Gastroesophageal sphincter (tissue), 4 donors: ENCODE measurements around the gene UPK2. TPM values are rescaled to one million over a fixed set of nuclear protein-coding genes. Genes with fewer than 3 reads are reported as not detected.
A peak's percentile ranks its signal among the peaks of the same experiment; 100 is the strongest.

Source experiments
- ATAC-seq: fragments of 150-250 bp; one replicate; pipeline ENCODE4 v1.9.1; 2016; ENCODE audit warnings: mild to moderate bottlenecking, moderate library complexity
- H3K27ac ChIP-seq, 4 donors: fragments of 200-600 bp; sonication (generic) in 3 of 4; 1 replicate in 3 of 4; 2 replicates in 1 of 4; pipeline ENCODE4 v1.5.1; 2016 to 2019
- H3K27me3 ChIP-seq: fragments of 200-600 bp; sonication (generic); one replicate; pipeline ENCODE4 v1.5.1; 2019
- H3K36me3 ChIP-seq, 2 donors: fragments of 200-600 bp; sonication (generic); one replicate each; pipeline ENCODE4 v1.5.1; 2019; ENCODE audit warnings: control low read depth in 1 of 2
- H3K4me1 ChIP-seq, 3 donors: fragments of 200-600 bp; sonication (generic); 1 replicate in 2 of 3; 2 replicates in 1 of 3; pipeline ENCODE4 v1.5.1; 2016 to 2019; ENCODE audit warnings: control low read depth in 2 of 3
- H3K4me3 ChIP-seq, 2 donors: fragments of 200-600 bp; sonication (generic); one replicate each; pipeline ENCODE4 v1.5.1; 2019; ENCODE audit warnings: mild to moderate bottlenecking in 1 of 2, moderate library complexity in 1 of 2
- H3K9me3 ChIP-seq, 3 donors: fragments of 200-600 bp; sonication (generic); one replicate each; pipeline ENCODE4 v1.5.1; 2017 to 2019; ENCODE audit warnings: control low read depth in 2 of 3
- EP300 ChIP-seq: sonication (generic); formaldehyde crosslinking; IDR thresholded peaks from one replicate; pipeline ENCODE4 v1.6.1; 2017; ENCODE audit warnings: antibody characterized with exemption, mild to moderate bottlenecking
- POLR2A ChIP-seq, 2 donors: fragments of 450-650 bp; IDR thresholded peaks; one replicate each; pipeline ENCODE4 v1.6.1; 2017; ENCODE audit warnings: antibody characterized with exemption in 2 of 2, mild to moderate bottlenecking in 2 of 2, moderate library complexity in 1 of 2
- POLR2AphosphoS5 ChIP-seq: sonication (generic); formaldehyde crosslinking; IDR thresholded peaks from one replicate; pipeline ENCODE4 v1.6.1; 2017; ENCODE audit warnings: antibody characterized with exemption
- WGBS, 2 donors: methylation state at CpG; one replicate each; pipeline ENCODE4 v1.1.5; 2018; ENCODE audit warnings: low coverage in 1 of 2; 5-methylcytosine and 5-hydroxymethylcytosine counted together
- total RNA-seq, 4 donors: library from RNA; depleted of rRNA; stranded (reverse); fragments of >200 nt; gene quantifications; one replicate each; pipeline ENCODE4 v1.1.0, GENCODE V29; 2016
- TF ChIP-seq, protein P1 (sequence below), 4 experiments: fragments of 200-600 bp in 2 of 4; fragments of 450-650 bp in 2 of 4; sonication (generic) in 1 of 4; IDR thresholded peaks; one replicate each; pipeline ENCODE4 v1.5.1; 2017 to 2019; ENCODE audit warnings: antibody characterized with exemption in 4 of 4, mild to moderate bottlenecking in 2 of 4, moderate library complexity in 2 of 4

UPK2 gene
- total RNA-seq, 4 donors from 2014 or later, result not detected

DNA sequence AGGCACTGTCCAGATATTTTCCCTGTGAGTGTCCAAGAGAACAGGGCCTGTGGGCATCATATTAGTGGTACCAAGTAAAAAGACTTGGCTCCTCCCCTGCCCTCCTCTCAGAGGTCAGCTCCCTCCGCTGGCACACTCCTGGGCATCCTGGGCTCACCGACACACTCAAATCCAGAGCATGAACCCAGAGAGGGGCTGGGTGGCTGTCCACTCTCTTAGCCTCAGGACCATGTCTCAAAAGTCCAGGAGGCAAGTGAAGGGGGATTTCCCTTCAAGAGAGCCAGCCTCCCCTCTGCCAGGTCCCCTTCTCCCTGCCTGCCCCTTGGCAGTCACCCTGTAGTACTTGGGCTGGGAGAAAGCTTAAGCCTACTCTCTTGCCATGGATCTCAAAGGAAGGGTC is 40.7 kb upstream of the UPK2 start:
- peak overlapping the region in 1 of 2 donors; percentile 88 for H3K4me3 ChIP-seq
- no peaks in the 10 kb centered on the region for H3K9me3 ChIP-seq
- no peaks in the 10 kb centered on the region for H3K27me3 ChIP-seq
- TF ChIP-seq POLR2AphosphoS5 (no peak), EP300 (no peak)
- peak overlapping the region; percentile 90 to 98 (median 95) for H3K27ac ChIP-seq
- ATAC-seq, result no peak
- peaks cover 45 to 100% (median 82%) of the 10 kb centered on the region in 3 donors for H3K4me1 ChIP-seq
- WGBS, 2 donors, result 40% methylated on average over 1 of the region's 2 CpGs; no CpG with 5 or more reads in 1 of the 2 donors
- no peaks in the 10 kb centered on the region for H3K36me3 ChIP-seq

DNA sequence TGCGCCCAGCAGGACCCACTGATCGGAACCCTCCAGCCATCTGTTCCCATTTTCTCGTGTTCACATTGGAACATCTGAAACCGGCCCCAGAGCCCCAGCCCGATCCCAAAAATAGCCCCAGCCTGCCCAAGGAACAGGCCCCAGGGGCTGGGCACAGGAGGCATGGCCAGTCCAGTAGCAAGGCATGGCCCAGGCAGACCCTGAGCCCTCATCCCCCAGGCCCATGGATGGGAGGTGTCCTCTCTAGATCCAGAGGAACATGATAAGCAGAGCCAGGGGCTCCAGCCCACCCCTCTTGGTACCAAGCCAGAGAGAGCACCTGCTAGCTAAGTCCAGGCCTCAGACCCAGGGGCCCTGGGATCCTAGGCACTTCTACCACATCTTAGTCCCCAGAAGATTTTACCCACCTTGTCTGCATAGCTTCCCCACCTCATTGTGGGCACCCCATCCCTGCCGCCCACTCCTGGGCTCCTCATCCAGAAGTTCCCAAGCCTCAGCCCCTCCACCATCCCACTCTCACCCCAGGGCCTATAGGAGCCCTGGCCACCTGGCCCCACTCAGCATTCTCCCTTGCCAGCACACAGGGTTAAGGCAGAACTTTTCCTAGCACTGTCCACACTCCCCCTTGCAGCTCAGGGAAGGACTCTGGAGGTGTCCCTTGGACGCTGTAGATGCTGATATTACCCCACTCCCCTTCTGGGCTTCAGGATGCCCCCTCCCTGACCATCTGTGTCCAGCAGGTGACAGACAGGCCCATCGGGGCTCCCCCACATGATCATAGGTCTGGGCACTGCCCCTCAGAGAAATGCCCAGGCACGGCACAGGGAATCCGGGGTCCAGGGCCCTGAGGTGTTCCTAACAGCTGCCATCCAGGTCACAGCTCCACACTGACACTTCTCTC is 39.9 kb upstream of the UPK2 start:
- Histone ChIP-seq H3K4me1 (peaks cover 46 to 100% (median 83%) of the 10 kb centered on the region in 3 donors), H3K4me3 (peak overlapping the region in 1 of 2 donors; percentile 88), H3K9me3 (no peaks in the 10 kb centered on the region), H3K27me3 (no peaks in the 10 kb centered on the region), H3K27ac (peak overlapping the region; percentile 90 to 98 (median 95)), H3K36me3 (no peaks in the 10 kb centered on the region)
- TF ChIP-seq POLR2AphosphoS5, result no peak
- no peak for TF ChIP-seq EP300
- TF ChIP-seq, protein P1, sequence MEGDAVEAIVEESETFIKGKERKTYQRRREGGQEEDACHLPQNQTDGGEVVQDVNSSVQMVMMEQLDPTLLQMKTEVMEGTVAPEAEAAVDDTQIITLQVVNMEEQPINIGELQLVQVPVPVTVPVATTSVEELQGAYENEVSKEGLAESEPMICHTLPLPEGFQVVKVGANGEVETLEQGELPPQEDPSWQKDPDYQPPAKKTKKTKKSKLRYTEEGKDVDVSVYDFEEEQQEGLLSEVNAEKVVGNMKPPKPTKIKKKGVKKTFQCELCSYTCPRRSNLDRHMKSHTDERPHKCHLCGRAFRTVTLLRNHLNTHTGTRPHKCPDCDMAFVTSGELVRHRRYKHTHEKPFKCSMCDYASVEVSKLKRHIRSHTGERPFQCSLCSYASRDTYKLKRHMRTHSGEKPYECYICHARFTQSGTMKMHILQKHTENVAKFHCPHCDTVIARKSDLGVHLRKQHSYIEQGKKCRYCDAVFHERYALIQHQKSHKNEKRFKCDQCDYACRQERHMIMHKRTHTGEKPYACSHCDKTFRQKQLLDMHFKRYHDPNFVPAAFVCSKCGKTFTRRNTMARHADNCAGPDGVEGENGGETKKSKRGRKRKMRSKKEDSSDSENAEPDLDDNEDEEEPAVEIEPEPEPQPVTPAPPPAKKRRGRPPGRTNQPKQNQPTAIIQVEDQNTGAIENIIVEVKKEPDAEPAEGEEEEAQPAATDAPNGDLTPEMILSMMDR (IDR thresholded peaks at IDR 0.05), result no peak
- TF ChIP-seq POLR2A (IDR thresholded peaks at IDR 0.05), result no peak
- ATAC-seq, result no peak
- 28% methylated on average over 4 of the region's 10 CpGs; no CpG with 5 or more reads in 1 of the 2 donors for WGBS, 2 donors

DNA sequence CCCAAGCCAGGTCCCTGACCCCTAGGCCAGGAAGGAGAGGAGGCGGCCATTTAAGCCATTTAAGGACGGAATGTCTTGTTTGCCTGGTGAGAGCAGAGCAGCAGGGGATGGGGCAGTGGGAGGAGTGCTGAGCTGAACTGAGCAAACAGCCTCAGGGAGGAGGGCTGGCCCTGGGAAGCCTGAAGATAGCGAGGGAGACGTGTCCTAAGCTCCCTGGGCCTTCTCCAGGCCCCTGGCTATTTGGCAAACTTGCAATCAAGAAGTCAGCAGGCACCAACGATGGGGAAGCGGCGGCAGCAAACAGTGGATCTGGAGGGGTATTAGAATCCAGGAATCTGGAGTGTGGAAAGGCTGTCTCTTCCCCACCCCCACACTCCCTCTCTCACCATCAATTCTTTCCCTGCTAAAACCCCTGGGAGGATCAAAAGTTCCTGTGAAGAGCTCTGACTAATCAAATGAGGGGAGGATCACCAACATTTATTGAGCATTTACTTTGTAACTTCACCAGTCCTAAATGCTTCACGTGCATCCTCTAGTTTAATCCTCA is 39.2 kb upstream of the UPK2 start:
- TF ChIP-seq, protein P1 (IDR thresholded peaks at IDR 0.05), result no peak
- peak; percentile 47 for TF ChIP-seq POLR2AphosphoS5
- no peak for TF ChIP-seq EP300
- no peak for TF ChIP-seq POLR2A (IDR thresholded peaks at IDR 0.05)
- Histone ChIP-seq H3K27me3 (no peaks in the 10 kb centered on the region), H3K9me3 (no peaks in the 10 kb centered on the region), H3K4me1 (peaks cover 42 to 100% (median 82%) of the 10 kb centered on the region in 3 donors), H3K27ac (peak overlapping the region; percentile 90 to 98 (median 95)), H3K4me3 (peak overlapping the region in 1 of 2 donors; percentile 88), H3K36me3 (no peaks in the 10 kb centered on the region)
- WGBS, 2 donors, result 7 to 25% methylated on average over 2 to 3 of the region's 8 CpGs
- ATAC-seq, result peak; percentile 14

DNA sequence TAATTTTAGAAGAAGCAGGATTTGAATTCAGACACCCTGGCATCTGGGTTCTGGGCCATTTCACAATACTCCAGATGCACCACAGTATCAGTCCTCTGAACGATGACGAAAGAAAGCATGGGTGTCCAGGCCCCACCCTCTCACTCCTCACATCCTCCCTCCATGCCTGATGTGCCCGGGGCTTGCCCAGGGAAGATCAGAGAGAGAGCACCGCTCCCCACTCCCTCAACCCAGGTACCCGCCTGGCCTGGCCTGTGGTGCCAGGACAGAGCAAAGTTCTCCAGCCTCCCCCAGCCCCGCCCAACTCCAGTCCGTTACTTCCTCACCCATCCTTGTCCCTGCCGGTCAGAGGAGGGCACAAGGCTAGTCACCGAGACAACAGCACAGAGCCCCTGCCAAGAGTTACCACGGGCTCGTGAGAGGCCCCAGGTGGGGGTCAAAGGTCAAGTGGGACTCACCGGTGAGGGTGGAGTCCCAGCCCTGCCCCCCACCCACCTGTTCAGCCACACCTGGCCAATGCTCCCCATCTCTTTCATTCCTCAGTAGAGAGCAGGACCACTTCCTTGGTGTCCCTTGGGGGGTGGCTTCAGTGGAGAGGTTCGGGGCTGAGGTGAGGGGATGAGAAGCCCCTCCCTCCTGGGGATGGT is 38.5 kb upstream of the UPK2 start:
- ATAC-seq, result peak; percentile 63

More for the DNA sequence above, 38.5 kb upstream of the UPK2 start:
- H3K9me3 ChIP-seq, result no peaks in the 10 kb centered on the region
- peaks cover 36 to 100% (median 81%) of the 10 kb centered on the region in 3 donors for H3K4me1 ChIP-seq
- 0% methylated on average over 1 to 5 of the region's 13 CpGs for WGBS, 2 donors
- H3K27me3 ChIP-seq, result no peaks in the 10 kb centered on the region
- peak overlapping the region; percentile 90 to 98 (median 95) for H3K27ac ChIP-seq
- H3K36me3 ChIP-seq, result no peaks in the 10 kb centered on the region
- H3K4me3 ChIP-seq, result peak overlapping the region; percentile 5 to 88
- TF ChIP-seq EP300 (no peak), POLR2AphosphoS5 (peak; percentile 74), POLR2A (IDR thresholded peaks at IDR 0.05) (peak in 1 of 2 donors; percentile 17)
- TF ChIP-seq, protein P1 (IDR thresholded peaks at IDR 0.05), result peak in 1 of 4 experiments; percentile 6
